H1 (cell line): ENCODE measurements around the gene ALK. TPM values are rescaled to one million over a fixed set of nuclear protein-coding genes. Genes with fewer than 3 reads are reported as not detected.

Source experiments
- CTCF ChIA-PET: fragments of 300-600 bp; sonication (Branson Sonifier 250); formaldehyde crosslinking; loops from one replicate; lab custom pipeline; 2021; ENCODE audit not compliant: partially characterized antibody; lab: Charles Lee
- POLR2A ChIA-PET: fragments of 300-600 bp; sonication (Branson Sonifier 250); formaldehyde crosslinking; loops from one replicate; lab custom pipeline; 2021; ENCODE audit warnings: inconsistent platforms; ENCODE audit not compliant: partially characterized antibody; lab: Charles Lee
- DNase-seq, 2 experiments: peaks; one replicate each; pipeline versions ENCODE4 v3.0.0 to v3.0.0-alpha.2; 2010 to 2022; ENCODE audit warnings: low spot score in 2 of 2, low read depth in 1 of 2, mixed read lengths in 1 of 2
- FAIRE-seq: peaks from 2 replicates; lab custom pipeline; 2011; peaks lifted over from hg19 to GRCh38; lab: Jason Lieb, UNC
- H2AFZ ChIP-seq: 2 replicates; pipeline ENCODE4 v1.8.1; 2012; ENCODE audit warnings: low read length, inconsistent platforms
- H2AK5ac ChIP-seq: 2 replicates; pipeline ENCODE4 v1.6.1; 2013; ENCODE audit warnings: low read depth, low read length
- H2BK120ac ChIP-seq: replicated peaks from 2 replicates; pipeline ENCODE3; 2013; ENCODE audit warnings: low read depth, low read length, inconsistent platforms
- H2BK12ac ChIP-seq: 2 replicates; pipeline ENCODE4 v1.6.1; 2013; ENCODE audit warnings: low read depth, low read length
- H2BK15ac ChIP-seq: 2 replicates; pipeline ENCODE4 v1.6.1; 2013; ENCODE audit warnings: low read length
- H2BK20ac ChIP-seq: 2 replicates; pipeline ENCODE4 v1.6.1; 2013; ENCODE audit warnings: low read length
- H2BK5ac ChIP-seq: 2 replicates; pipeline ENCODE4 v1.6.1; 2013; ENCODE audit warnings: low read depth, low read length
- H3K14ac ChIP-seq: 2 replicates; pipeline ENCODE4 v1.6.1; 2013; ENCODE audit warnings: inconsistent platforms; ENCODE audit not compliant: insufficient read length
- H3K18ac ChIP-seq: 2 replicates; pipeline ENCODE4 v1.6.1; 2013; ENCODE audit warnings: low read length; ENCODE audit errors: extremely low read depth
- H3K23ac ChIP-seq: 2 replicates; pipeline ENCODE4 v1.6.1; 2013; ENCODE audit warnings: inconsistent platforms; ENCODE audit not compliant: insufficient read length
- H3K23me2 ChIP-seq: 2 replicates; pipeline ENCODE4 v1.6.1; 2013; ENCODE audit warnings: low read depth, low read length
- H3K27ac ChIP-seq: 2 replicates; pipeline ENCODE4 v1.6.1; 2011; ENCODE audit warnings: low read depth, low read length, inconsistent platforms
- H3K27me3 ChIP-seq, 4 experiments: replicated peaks in 1 of 4; 1 replicate in 1 of 4; 2 replicates in 3 of 4; pipeline versions ENCODE4 v1.6.1 to v1.8.1; 2011 to 2013; ENCODE audit warnings: low read length in 3 of 4, mild to moderate bottlenecking in 3 of 4, inconsistent platforms in 2 of 4, mixed read lengths in 2 of 4, moderate library complexity in 1 of 4; ENCODE audit not compliant: control insufficient read depth in 3 of 4, insufficient read depth in 3 of 4; ENCODE audit errors: extremely low read depth in 1 of 4
- H3K36me3 ChIP-seq, 4 experiments: 2 replicates each; pipeline versions ENCODE4 v1.6.1 to v1.8.1; 2011 to 2013; ENCODE audit warnings: mild to moderate bottlenecking in 4 of 4, low read length in 3 of 4, moderate library complexity in 2 of 4, control low read depth in 1 of 4, inconsistent platforms in 1 of 4; ENCODE audit not compliant: insufficient read depth in 4 of 4, control insufficient read depth in 2 of 4
- H3K4ac ChIP-seq: replicated peaks from 2 replicates; pipeline ENCODE3; 2013; ENCODE audit warnings: low read length, low read depth, mixed read lengths, inconsistent platforms; ENCODE audit not compliant: insufficient read length
- H3K4me1 ChIP-seq, 4 experiments: replicated peaks in 1 of 4; 1 replicate in 1 of 4; 2 replicates in 3 of 4; pipeline versions ENCODE4 v1.6.1 to v1.8.1; 2011 to 2013; ENCODE audit warnings: low read length in 3 of 4, inconsistent platforms in 2 of 4, mixed read lengths in 1 of 4; ENCODE audit not compliant: insufficient read depth in 4 of 4, control insufficient read depth in 3 of 4
- H3K4me2 ChIP-seq, 2 experiments: 2 replicates each; pipeline versions ENCODE4 v1.6.1 to v1.8.1; 2011 to 2013; ENCODE audit warnings: low read depth in 2 of 2, low read length in 2 of 2, control low read depth in 1 of 2, inconsistent platforms in 1 of 2, mild to moderate bottlenecking in 1 of 2; ENCODE audit not compliant: insufficient read depth in 1 of 2
- H3K4me3 ChIP-seq, 4 experiments: fragments of 200-600, 300-600 bp in 1 of 4; sonication (generic), shearing (Covaris generic), sonication (Bioruptor Twin) in 1 of 4; 2 replicates each; pipeline versions ENCODE4 v1.5.1 to v1.8.1; 2011 to 2016; ENCODE audit warnings: low read length in 4 of 4, low read depth in 3 of 4, control low read depth in 2 of 4, inconsistent platforms in 2 of 4, mild to moderate bottlenecking in 2 of 4, mixed read lengths in 1 of 4, moderate library complexity in 1 of 4; ENCODE audit not compliant: insufficient read depth in 2 of 4; ENCODE audit errors: extremely low read depth in 1 of 4
- H3K56ac ChIP-seq: replicated peaks from 2 replicates; pipeline ENCODE3; 2013; ENCODE audit warnings: low read depth, mild to moderate bottlenecking, mixed read lengths, low read length, inconsistent platforms; ENCODE audit not compliant: insufficient read length
- H3K79me1 ChIP-seq: 2 replicates; pipeline ENCODE4 v1.6.1; 2013; ENCODE audit warnings: low read depth, low read length, control low read depth
- H3K79me2 ChIP-seq, 2 experiments: 2 replicates each; pipeline versions ENCODE4 v1.6.1 to v1.8.1; 2012 to 2013; ENCODE audit warnings: low read length in 2 of 2, mild to moderate bottlenecking in 2 of 2, inconsistent platforms in 1 of 2; ENCODE audit not compliant: insufficient read depth in 2 of 2, control insufficient read depth in 1 of 2
- H3K9ac ChIP-seq, 4 experiments: replicated peaks in 1 of 4; 1 replicate in 1 of 4; 2 replicates in 3 of 4; pipeline versions ENCODE4 v1.6.1 to v1.8.1; 2011 to 2013; ENCODE audit warnings: low read depth in 3 of 4, low read length in 3 of 4, control low read depth in 2 of 4, mild to moderate bottlenecking in 2 of 4, moderate library complexity in 2 of 4, inconsistent platforms in 1 of 4; ENCODE audit errors: extremely low read depth in 1 of 4
- H3K9me3 ChIP-seq, 2 experiments: 2 replicates each; pipeline versions ENCODE4 v1.6.1 to v1.8.1; 2012 to 2013; ENCODE audit warnings: mild to moderate bottlenecking in 2 of 2, moderate library complexity in 2 of 2, control low read depth in 1 of 2, inconsistent platforms in 1 of 2, low read depth in 1 of 2, low read length in 1 of 2, mixed read lengths in 1 of 2; ENCODE audit not compliant: insufficient read depth in 2 of 2
- H4K20me1 ChIP-seq, 2 experiments: replicated peaks in 1 of 2; 2 replicates each; pipeline versions ENCODE3 to v1.8.1; 2011 to 2013; ENCODE audit warnings: inconsistent platforms in 2 of 2, low read length in 2 of 2, mild to moderate bottlenecking in 1 of 2; ENCODE audit not compliant: insufficient read depth in 2 of 2, control insufficient read depth in 1 of 2
- H4K5ac ChIP-seq: 2 replicates; pipeline ENCODE4 v1.6.1; 2013; ENCODE audit warnings: low read length, low read depth, mixed read lengths, inconsistent platforms; ENCODE audit not compliant: insufficient read length
- H4K8ac ChIP-seq: 2 replicates; pipeline ENCODE4 v1.8.0; 2013; ENCODE audit warnings: mild to moderate bottlenecking, moderate library complexity, low read length, inconsistent platforms; ENCODE audit not compliant: insufficient read depth; ENCODE audit errors: extremely low read depth
- H4K91ac ChIP-seq: replicated peaks from 2 replicates; pipeline ENCODE3; 2013; ENCODE audit warnings: low read length, mixed read lengths, inconsistent platforms; ENCODE audit not compliant: insufficient read length
- BCL11A ChIP-seq, 2 experiments: IDR thresholded peaks; one replicate each; pipeline ENCODE4 v1.6.1; 2011; ENCODE audit warnings: low read depth in 2 of 2, low read length in 2 of 2, mild to moderate bottlenecking in 2 of 2
- CTBP2 ChIP-seq: IDR thresholded peaks from 2 replicates; pipeline ENCODE4 v1.7.0; 2011; ENCODE audit warnings: borderline replicate concordance, mild to moderate bottlenecking, moderate library complexity, mixed read lengths, low read length; ENCODE audit not compliant: insufficient read depth, insufficient read length
- EP300 ChIP-seq, 2 experiments: IDR thresholded peaks; 1 replicate in 1 of 2; 2 replicates in 1 of 2; pipeline ENCODE4 v1.6.1; 2011 to 2012; ENCODE audit warnings: low read depth in 2 of 2, low read length in 2 of 2, mild to moderate bottlenecking in 2 of 2, borderline replicate concordance in 1 of 2, inconsistent platforms in 1 of 2, moderate library complexity in 1 of 2
- KDM4A ChIP-seq: IDR thresholded peaks from one replicate; pipeline ENCODE4 v1.7.1; 2012; ENCODE audit warnings: low read depth, mild to moderate bottlenecking, moderate library complexity, low read length, inconsistent platforms; ENCODE audit not compliant: severe bottlenecking
- NRF1 ChIP-seq: IDR thresholded peaks from 2 replicates; pipeline ENCODE4 v1.6.1; 2011; ENCODE audit warnings: mild to moderate bottlenecking, low read depth, low read length, improper control_type of control experiment
- RNF2 ChIP-seq: fragments of 200-900, 300-1000 bp; sonication (generic); IDR thresholded peaks from 2 replicates; pipeline ENCODE4 v1.7.1; 2016; ENCODE audit warnings: borderline replicate concordance, low read depth, mild to moderate bottlenecking, antibody characterized with exemption, low read length; ENCODE audit not compliant: poor library complexity, severe bottlenecking; ENCODE audit errors: missing control alignments
- SRF ChIP-seq: IDR thresholded peaks from 2 replicates; pipeline ENCODE4 v1.6.1; 2011; ENCODE audit warnings: mild to moderate bottlenecking, low read depth, low read length, moderate library complexity
- WGBS, 2 experiments: shearing (Covaris generic) in 1 of 2; methylation state at CpG; one replicate each; pipeline versions ENCODE4 v1.1.6 to v1.1.7; 2013 to 2015; ENCODE audit warnings: low lambda C conversion rate in 2 of 2, mixed read lengths in 2 of 2, inconsistent platforms in 1 of 2, low coverage in 1 of 2, missing lambda C conversion rate in 1 of 2; ENCODE audit not compliant: insufficient replicate concordance in 2 of 2, insufficient coverage in 1 of 2, insufficient read length in 1 of 2; ENCODE audit errors: extremely low coverage in 1 of 2, missing lambda C conversion rate in 1 of 2; 5-methylcytosine and 5-hydroxymethylcytosine counted together
- polyA plus RNA-seq, 7 experiments: library from polyadenylated mRNA; depleted of rRNA in 3 of 7; stranded (reverse) in 5 of 7; unstranded in 2 of 7; fragments of >200 nt in 5 of 7; fragments of 200-250 nt in 2 of 7; gene quantifications; 1 replicate in 5 of 7; 2 replicates in 1 of 7; 4 replicates in 1 of 7; pipeline versions ENCODE4 v1.2.1 to v1.2.3, GENCODE V29; 2011 to 2013; ENCODE audit warnings: missing spikeins in 2 of 7, mixed read lengths in 2 of 7
- total RNA-seq: library from RNA; stranded (reverse); fragmentation: NEBNext Ultra II Directional; extraction: Animal tissue kit (Norgen Biotek cat#: 25700); gene quantifications from 2 replicates; pipeline ENCODE4 v1.2.1, GENCODE V29; 2021

Gene ALK
- total and polyA plus RNA-seq, 2 of the 8 experiments (the other 6 are each of a cell fraction or from before 2014, with no cell fraction given), result 0.02 to 0.09 TPM

GRCh38 chr2:29796446-29796845 is 124.9 kb downstream of the ALK start:
- WGBS, 2 experiments, result 54% methylated on average over 4 of the region's 4 CpGs; no CpG with 5 or more reads in 1 of the 2 experiments
- no peak for FAIRE-seq

More at GRCh38 chr2:29796446-29796845, 124.9 kb downstream of the ALK start:
- DNase-seq, result no peak
- Histone ChIP-seq H2BK20ac (no peak overlapping the region), H3K36me3 (no peaks in the 10 kb centered on the region), H2BK15ac (no peak overlapping the region), H3K27ac (no peak overlapping the region), H3K23ac (no peak overlapping the region), H3K4me1 (peaks cover 0 to 6% (median 0%) of the 10 kb centered on the region in 4 experiments; a peak in 2 of 7 replicates), H3K23me2 (no peaks in the 10 kb centered on the region), H3K4ac (no peak overlapping the region), H3K56ac (no peak overlapping the region), H2AFZ (no peak overlapping the region), H4K8ac (no peak overlapping the region), H2AK5ac (no peak overlapping the region), H3K79me1 (no peaks in the 10 kb centered on the region), H3K4me3 (no peak overlapping the region), H2BK12ac (no peak overlapping the region), H2BK5ac (no peak overlapping the region), H2BK120ac (no peak overlapping the region), H3K79me2 (no peaks in the 10 kb centered on the region), H4K91ac (no peak overlapping the region), H3K27me3 (no peaks in the 10 kb centered on the region), H3K14ac (no peak overlapping the region), H3K18ac (no peak overlapping the region), H3K4me2 (no peak overlapping the region), H4K5ac (no peak overlapping the region), H3K9ac (no peak overlapping the region), H4K20me1 (no peaks in the 10 kb centered on the region), H3K9me3 (no peaks in the 10 kb centered on the region)
- ChIA-PET CTCF (interaction anchor here (1.2 kb wide), 1 partner anchor 230 kb away, joined by 3 read pairs; no protein-coding TSS in a partner anchor), POLR2A (no interaction called here)
- TF ChIP-seq KDM4A (no peak), SRF (no peak), CTBP2 (no peak), EP300 (IDR thresholded peaks at IDR 0.05; ENCODE audit: borderline replicate concordance in 1 of 2, low read depth in 2 of 2, low read length in 2 of 2) (no peak), NRF1 (no peak), RNF2 (no peak), BCL11A (IDR thresholded peaks at IDR 0.05; ENCODE audit: low read depth in 2 of 2, low read length in 2 of 2) (no peak)
